HCT116 (cell line): ENCODE results near the gene CPOX. TPM values are rescaled to one million over a fixed set of nuclear protein-coding genes. Genes with fewer than 3 reads are reported as not detected.

Source experiments
- ATAC-seq: fragments of 200-7000 bp; cut with Tn5 transposase; 2 replicates; pipeline ENCODE4 v1.9.1; 2020; ENCODE audit warnings: mild to moderate bottlenecking, moderate library complexity
- BruUV-seq: library from RNA; stranded (reverse); fragments of 400-500 nt; replicated peaks from 2 replicates; lab custom pipeline; 2021; lab: Mats Ljungman, UMichigan
- CTCF ChIA-PET: fragments of 300-600 bp; sonication (Branson Sonifier 250); formaldehyde crosslinking; loops from one replicate; lab custom pipeline; 2021; ENCODE audit warnings: antibody characterized with exemption; lab: Charles Lee
- POLR2A ChIA-PET: fragments of 300-600, 350-600 bp; sonication (Branson Sonifier 250); formaldehyde crosslinking; loops from one replicate; lab custom pipeline; 2021; ENCODE audit warnings: antibody characterized with exemption; lab: Charles Lee
- RAD21 ChIA-PET, 2 experiments: fragments of 300-600 bp; sonication (Branson Sonifier 250); formaldehyde crosslinking; loops; one replicate each; lab custom pipeline; 2023; ENCODE audit warnings: low total read pairs in 2 of 2; ENCODE audit not compliant: uncharacterized antibody in 2 of 2, unreplicated experiment in 2 of 2, low non-redundant PET in 1 of 2; lab: Charles Lee
- DNase-seq: peaks from one replicate; pipeline ENCODE4 v3.0.0-alpha.2; 2010; ENCODE audit warnings: low read depth, low spot score
- H2AFZ ChIP-seq: fragments of 200-600 bp; shearing (Covaris generic), sonication (generic); 2 replicates; pipeline ENCODE4 v1.6.1; 2017; ENCODE audit warnings: low read depth, mixed run types, mixed read lengths, antibody characterized with exemption, low read length; ENCODE audit not compliant: poor library complexity, severe bottlenecking
- H3K27ac ChIP-seq: 2 replicates; pipeline ENCODE4 v1.5.1; 2012; ENCODE audit warnings: low read depth, low read length
- H3K27me3 ChIP-seq: fragments of 200-600 bp; sonication (generic); 2 replicates; pipeline ENCODE4 v1.6.1; 2016; ENCODE audit warnings: mixed run types, low read length, mixed read lengths; ENCODE audit not compliant: insufficient read depth
- H3K36me3 ChIP-seq, 2 experiments: fragments of 200-500 bp in 1 of 2; fragments of 200-600 bp in 1 of 2; sonication (Bioruptor generic) in 1 of 2; sonication (generic) in 1 of 2; 2 replicates each; pipeline versions ENCODE4 v1.5.1 to v1.6.1; 2014 to 2016; ENCODE audit warnings: low read length in 2 of 2, inconsistent platforms in 1 of 2, mixed read lengths in 1 of 2, mixed run types in 1 of 2; ENCODE audit not compliant: insufficient read depth in 2 of 2, control insufficient read depth in 1 of 2
- H3K4me1 ChIP-seq, 2 experiments: fragments of 200-600 bp in 1 of 2; sonication (generic) in 1 of 2; 2 replicates each; pipeline versions ENCODE4 v1.5.1 to v1.6.1; 2012 to 2017; ENCODE audit warnings: low read length in 2 of 2, inconsistent platforms in 1 of 2, mild to moderate bottlenecking in 1 of 2, mixed read lengths in 1 of 2, mixed run types in 1 of 2, moderate library complexity in 1 of 2; ENCODE audit not compliant: insufficient read depth in 2 of 2, control insufficient read depth in 1 of 2
- H3K4me2 ChIP-seq: fragments of 200-600 bp; sonication (generic); 2 replicates; pipeline ENCODE4 v1.6.1; 2017; ENCODE audit warnings: mixed run types, low read length, mixed read lengths
- H3K4me3 ChIP-seq, 2 experiments: fragments of 200-600 bp in 1 of 2; sonication (generic) in 1 of 2; replicated peaks in 1 of 2; 2 replicates each; pipeline ENCODE4 v1.5.1; 2011 to 2016; ENCODE audit warnings: low read length in 2 of 2, control low read depth in 1 of 2, low read depth in 1 of 2, mild to moderate bottlenecking in 1 of 2, mixed read lengths in 1 of 2, mixed run types in 1 of 2
- H3K79me2 ChIP-seq: fragments of 200-600 bp; sonication (generic); 2 replicates; pipeline ENCODE4 v1.6.1; 2017; ENCODE audit warnings: mild to moderate bottlenecking, mixed run types, low read length, moderate library complexity, mixed read lengths; ENCODE audit not compliant: insufficient read depth
- H3K9ac ChIP-seq: fragments of 200-600 bp; sonication (generic); 2 replicates; pipeline ENCODE4 v1.6.1; 2016; ENCODE audit warnings: low read length, mixed read lengths
- H3K9me2 ChIP-seq: fragments of 200-600 bp; sonication (generic), shearing (Covaris generic); 2 replicates; pipeline ENCODE4 v1.6.1; 2017; ENCODE audit warnings: mixed run types, mild to moderate bottlenecking, moderate library complexity; ENCODE audit not compliant: insufficient read depth
- H3K9me3 ChIP-seq, 2 experiments: fragments of 200-500 bp in 1 of 2; fragments of 200-600 bp in 1 of 2; sonication (Bioruptor generic) in 1 of 2; sonication (generic) in 1 of 2; 2 replicates each; pipeline ENCODE4 v1.6.1; 2014 to 2017; ENCODE audit warnings: low read length in 2 of 2, mixed read lengths in 2 of 2, inconsistent platforms in 1 of 2, low read depth in 1 of 2, mild to moderate bottlenecking in 1 of 2, mixed run types in 1 of 2, moderate library complexity in 1 of 2; ENCODE audit not compliant: control insufficient read depth in 1 of 2, insufficient read depth in 1 of 2
- H4K20me1 ChIP-seq: fragments of 200-600 bp; sonication (generic), shearing (Covaris generic); 2 replicates; pipeline ENCODE4 v1.6.1; 2017; ENCODE audit warnings: mixed run types, mild to moderate bottlenecking, moderate library complexity; ENCODE audit not compliant: insufficient read depth
- EGR1 ChIP-seq: IDR thresholded peaks from 2 replicates; pipeline ENCODE4 v1.6.1; 2012; ENCODE audit warnings: low read depth
- ELF1 ChIP-seq: IDR thresholded peaks from 2 replicates; pipeline ENCODE4 v1.6.1; 2012; ENCODE audit warnings: low read depth, borderline replicate concordance
- EZH2phosphoT487 ChIP-seq: fragments of 200-600 bp; IDR thresholded peaks from 2 replicates; pipeline ENCODE4 v1.6.1; 2018; ENCODE audit warnings: antibody characterized with exemption, borderline replicate concordance
- JUND ChIP-seq: IDR thresholded peaks from 2 replicates; pipeline ENCODE4 v1.6.1; 2012
- POLR2AphosphoS5 ChIP-seq: IDR thresholded peaks from 2 replicates; pipeline ENCODE4 v1.6.1; 2011; ENCODE audit warnings: mild to moderate bottlenecking, low read depth, low read length, moderate library complexity
- RAD21 ChIP-seq: IDR thresholded peaks from 2 replicates; pipeline ENCODE4 v1.6.1; 2012; ENCODE audit warnings: low read depth, mild to moderate bottlenecking
- SIN3A ChIP-seq: IDR thresholded peaks from 2 replicates; pipeline ENCODE4 v1.6.1; 2012; ENCODE audit warnings: low read depth
- SP1 ChIP-seq: IDR thresholded peaks from 2 replicates; pipeline ENCODE4 v1.6.1; 2012; ENCODE audit warnings: low read depth
- SRF ChIP-seq: IDR thresholded peaks from 2 replicates; pipeline ENCODE4 v1.6.1; 2012; ENCODE audit warnings: low read depth
- YY1 ChIP-seq: IDR thresholded peaks from 2 replicates; pipeline ENCODE4 v1.6.1; 2011; ENCODE audit warnings: low read length, low read depth, moderate library complexity, mild to moderate bottlenecking; ENCODE audit not compliant: insufficient replicate concordance; ENCODE audit errors: extremely low read depth
- intact Hi-C: fragments of 100-400 bp; cut with micrococcal nuclease; formaldehyde crosslinking; loops from 2 replicates; pipeline ENCODE4 v1.10.0; 2022
- total RNA-seq: library from RNA; stranded (reverse); gene quantifications from one replicate; pipeline ENCODE4 v1.2.1, GENCODE V29; 2021; ENCODE audit not compliant: unreplicated experiment
- TF ChIP-seq, protein P1 (sequence below), 3 experiments: fragments of 200-600 bp in 1 of 3; sonication (generic) in 1 of 3; IDR thresholded peaks in 2 of 3; conservative IDR thresholded peaks in 1 of 3; 2 replicates each; pipeline ENCODE4 v1.5.1; 2012 to 2017; ENCODE audit warnings: low read depth in 2 of 3, low read length in 2 of 3, antibody characterized with exemption in 1 of 3, borderline replicate concordance in 1 of 3, control low read depth in 1 of 3, mild to moderate bottlenecking in 1 of 3, mixed read lengths in 1 of 3, mixed run types in 1 of 3, moderate library complexity in 1 of 3; ENCODE audit not compliant: insufficient read depth in 1 of 3

CPOX gene
- total RNA-seq, 1 experiment from 2014 or later = 353 TPM

DNA sequence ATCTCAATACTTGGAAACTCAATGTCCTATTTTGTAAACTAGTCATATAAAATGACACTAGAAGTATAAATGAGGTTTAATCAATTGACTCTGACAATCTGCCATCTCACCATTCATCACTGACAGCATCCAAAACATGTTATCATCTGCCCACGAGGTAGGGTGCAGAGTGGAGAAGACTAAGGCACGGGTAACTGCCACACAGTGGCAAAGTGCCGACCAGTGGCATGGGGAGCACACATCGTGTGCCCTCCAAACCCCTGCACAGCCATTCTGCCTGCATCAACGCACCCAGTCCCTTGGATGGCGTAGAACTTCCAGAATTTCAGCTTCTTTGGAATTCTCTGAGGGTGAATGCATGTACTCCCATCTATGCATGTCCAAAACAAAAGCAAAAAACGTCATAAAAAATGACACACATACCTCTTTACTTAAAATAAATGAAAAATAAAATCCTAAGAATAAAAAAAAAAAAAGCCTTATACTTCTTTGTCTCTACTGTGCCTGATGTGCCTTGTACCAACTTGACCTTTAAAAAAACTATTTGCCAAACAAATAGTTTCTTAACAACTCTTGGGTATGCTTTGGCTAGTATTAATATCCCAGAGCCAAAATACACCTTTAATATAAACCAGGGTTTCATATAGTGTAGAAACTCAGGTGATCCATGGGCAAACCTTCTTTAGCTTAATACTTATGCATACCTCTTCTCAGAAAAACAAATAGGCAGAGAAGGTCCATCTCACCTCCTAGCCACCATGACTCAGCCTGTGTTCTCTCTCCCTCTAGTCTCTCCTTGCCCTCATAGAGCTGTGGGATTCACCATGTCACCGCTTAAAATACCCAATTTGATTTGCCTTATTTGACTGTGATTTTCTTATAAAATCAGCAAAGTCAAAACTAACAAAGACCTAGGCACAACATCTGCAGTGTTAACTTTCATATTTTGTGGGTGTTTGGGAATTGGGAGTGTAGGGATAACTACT lies 12.7 kb downstream of the CPOX start:
- Histone ChIP-seq H3K27ac (peak overlapping the region; percentile 93), H3K4me2 (peak overlapping the region; percentile 11; the same call in 1 of the 2 replicates), H4K20me1 (no peaks in the 10 kb centered on the region), H3K9ac (0 out of 2 replicates have a peak overlapping the region, but pooled peaks have one; percentile 0), H3K4me3 (no peak overlapping the region), H3K9me2 (no peaks in the 10 kb centered on the region), H3K36me3 (peaks cover 58 to 80% of the 10 kb centered on the region in 2 experiments), H2AFZ (no peak overlapping the region), H3K9me3 (no peaks in the 10 kb centered on the region), H3K27me3 (no peaks in the 10 kb centered on the region), H3K4me1 (peaks cover 81 to 95% of the 10 kb centered on the region in 2 experiments), H3K79me2 (peaks cover 70% of the 10 kb centered on the region)
- ATAC-seq (no peak), DNase-seq (no peak)
- RAD21 ChIA-PET = no interaction called here
- BruUV-seq = no TSS peak
- 0 out of 2 replicates have a peak, but pooled peaks have one; percentile 13 for TF ChIP-seq POLR2AphosphoS5
- no peak for TF ChIP-seq SP1
- CTCF ChIA-PET = interaction anchor here (1.6 kb wide), 1 partner anchor 237 kb away, joined by 3 read pairs; no protein-coding TSS in a partner anchor
- POLR2A ChIA-PET = interaction anchor here (0.6 to 1.7 kb wide), 2 partner anchors 15 to 70 kb away, joined by 3 to 4 read pairs; no protein-coding TSS in a partner anchor
- intact Hi-C loops = no loop called here

DNA sequence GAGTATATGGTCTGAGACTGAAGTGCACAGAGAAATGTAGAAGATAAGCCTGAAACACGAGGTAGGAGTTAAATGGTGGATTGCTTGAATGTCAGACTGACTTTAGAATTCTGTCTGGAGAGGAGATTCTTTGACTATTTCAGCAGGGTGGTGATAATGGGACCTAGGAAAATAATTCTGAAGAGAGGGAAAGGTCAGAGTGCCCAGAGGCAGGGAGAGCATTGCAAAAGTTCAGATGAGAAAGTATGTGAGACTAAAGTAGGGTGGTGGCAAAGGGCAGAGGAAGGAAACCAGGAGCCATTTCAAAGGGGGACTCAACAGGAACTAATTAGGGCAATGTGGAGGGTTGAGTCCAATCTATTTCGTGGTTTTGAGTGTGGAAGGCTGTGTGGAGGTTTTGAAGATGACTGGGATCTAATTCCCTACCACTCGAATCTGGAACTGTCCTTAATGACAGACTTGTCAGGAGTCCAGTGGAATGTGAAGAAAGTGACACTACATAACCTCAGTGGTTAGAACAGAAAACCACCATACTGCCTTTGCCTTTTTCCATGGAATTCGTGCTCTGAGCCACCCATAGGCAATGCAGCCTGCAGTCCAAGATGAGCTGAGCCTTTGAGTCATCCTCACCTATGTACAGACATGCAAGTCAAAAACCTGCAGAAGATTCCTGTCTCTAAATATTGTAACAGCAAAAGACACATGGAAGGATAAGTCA lies 16.1 kb downstream of the CPOX start:
- peaks cover 35 to 56% of the 10 kb centered on the region in 2 experiments for H3K36me3 ChIP-seq
- H3K27me3 ChIP-seq = no peaks in the 10 kb centered on the region
- H3K4me3 ChIP-seq = no peak overlapping the region
- H3K9ac ChIP-seq = no peak overlapping the region
- no peak overlapping the region for H2AFZ ChIP-seq
- peak; percentile 55 for ATAC-seq
- DNase-seq = no peak
- peaks cover 73 to 93% of the 10 kb centered on the region in 2 experiments for H3K4me1 ChIP-seq
- TF ChIP-seq SRF (no peak), RAD21 (no peak), YY1 (no peak), POLR2AphosphoS5 (peak; percentile 25), SIN3A (no peak), EZH2phosphoT487 (no peak), EGR1 (no peak), SP1 (0 out of 2 replicates have a peak, but pooled peaks have one; percentile 17), JUND (no peak), ELF1 (no peak)
- TF ChIP-seq, protein P1, sequence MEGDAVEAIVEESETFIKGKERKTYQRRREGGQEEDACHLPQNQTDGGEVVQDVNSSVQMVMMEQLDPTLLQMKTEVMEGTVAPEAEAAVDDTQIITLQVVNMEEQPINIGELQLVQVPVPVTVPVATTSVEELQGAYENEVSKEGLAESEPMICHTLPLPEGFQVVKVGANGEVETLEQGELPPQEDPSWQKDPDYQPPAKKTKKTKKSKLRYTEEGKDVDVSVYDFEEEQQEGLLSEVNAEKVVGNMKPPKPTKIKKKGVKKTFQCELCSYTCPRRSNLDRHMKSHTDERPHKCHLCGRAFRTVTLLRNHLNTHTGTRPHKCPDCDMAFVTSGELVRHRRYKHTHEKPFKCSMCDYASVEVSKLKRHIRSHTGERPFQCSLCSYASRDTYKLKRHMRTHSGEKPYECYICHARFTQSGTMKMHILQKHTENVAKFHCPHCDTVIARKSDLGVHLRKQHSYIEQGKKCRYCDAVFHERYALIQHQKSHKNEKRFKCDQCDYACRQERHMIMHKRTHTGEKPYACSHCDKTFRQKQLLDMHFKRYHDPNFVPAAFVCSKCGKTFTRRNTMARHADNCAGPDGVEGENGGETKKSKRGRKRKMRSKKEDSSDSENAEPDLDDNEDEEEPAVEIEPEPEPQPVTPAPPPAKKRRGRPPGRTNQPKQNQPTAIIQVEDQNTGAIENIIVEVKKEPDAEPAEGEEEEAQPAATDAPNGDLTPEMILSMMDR (IDR thresholded peaks at IDR 0.05 in 2 of 3, conservative IDR thresholded peaks at IDR 0.05 in 1 of 3; ENCODE audit: borderline replicate concordance in 1 of 3, insufficient read depth in 1 of 3, low read depth in 2 of 3, low read length in 2 of 3) = no peak
- TF ChIP-seq, all 23 proteins: peak for 2
- Histone ChIP-seq H3K79me2 (peaks cover 36% of the 10 kb centered on the region), H3K4me2 (peak overlapping the region; percentile 3; the same call in 1 of the 2 replicates), H3K27ac (peak overlapping the region; percentile 93), H4K20me1 (no peaks in the 10 kb centered on the region), H3K9me2 (no peaks in the 10 kb centered on the region), H3K9me3 (no peaks in the 10 kb centered on the region)
- BruUV-seq = no TSS peak
- RAD21 ChIA-PET = no interaction called here
- POLR2A ChIA-PET = no interaction called here
- CTCF ChIA-PET = no interaction called here
- intact Hi-C loops = loop anchor here (10.0 kb wide), 1 partner anchor 393 kb away; no protein-coding TSS in a partner anchor
